Right ventricle myocardium superior (tissue), 1 donor: Measurements from ENCODE around the gene STIL. TPM values are rescaled to one million over a fixed set of nuclear protein-coding genes. Genes with fewer than 3 reads are reported as not detected.

Experiments used
- ATAC-seq: fragments of 200-7000 bp; cut with Tn5 transposase; one replicate; pipeline ENCODE4 v1.9.1; 2020; ENCODE audit warnings: mild to moderate bottlenecking; ENCODE audit not compliant: poor library complexity
- DNase-seq: peaks from one replicate; pipeline ENCODE4 v3.0.0-alpha.2; 2020
- intact Hi-C: fragments of 100-400 bp; cut with DNase I; formaldehyde crosslinking; loops from one replicate; pipeline ENCODE4 v1.11.2; 2022
- total RNA-seq: library from RNA; stranded (reverse); fragmentation: NEBNext Ultra II Directional; extraction: Animal tissue kit (Norgen Biotek cat#: 25700); gene quantifications from one replicate; pipeline ENCODE4 v1.2.1, GENCODE V29; 2021
- donor health status: DM: no; HTN: yes; CAD: no; lungs with severe emphysema.

STIL gene
- total RNA-seq, 1 donor from 2014 or later: 0.65 TPM

GRCh38 chr1:47226121-47226838 is 87.7 kb downstream of the STIL start:
- DNase-seq: no peak
- no peak for ATAC-seq
- intact Hi-C loops: no loop called here

- no peak for ATAC-seq
- no peak for DNase-seq
- intact Hi-C loops: no loop called here
Measured at GRCh38 chr1:47225430-47226100, 88.4 kb downstream of the STIL start.

- DNase-seq (no peak), ATAC-seq (no peak)
- intact Hi-C loops: no loop called here
Measured at GRCh38 chr1:47224676-47225399, 89.1 kb downstream of the STIL start.

- intact Hi-C loops: no loop called here
- no peak for DNase-seq
Measured at GRCh38 chr1:47223921-47224675, 89.8 kb downstream of the STIL start.

GRCh38 chr1:47223174-47223920 is 90.6 kb downstream of the STIL start:
- DNase-seq (no peak), ATAC-seq (no peak)
- intact Hi-C loops: no loop called here

More at GRCh38 chr1:47223921-47224675, 89.8 kb downstream of the STIL start:
- no peak for ATAC-seq

- DNase-seq (no peak), ATAC-seq (no peak)
- intact Hi-C loops: no loop called here
Measured at GRCh38 chr1:47222476-47222875, 91.5 kb downstream of the STIL start.

- intact Hi-C loops: no loop called here
- no peak for ATAC-seq
- no peak for DNase-seq
Measured at GRCh38 chr1:47219590-47220220, 94.2 kb downstream of the STIL start.

GRCh38 chr1:47219001-47219400 is 94.9 kb downstream of the STIL start:
- no peak for ATAC-seq
- intact Hi-C loops: no loop called here

GRCh38 chr1:47216278-47217059 is 97.5 kb downstream of the STIL start:
- intact Hi-C loops: no loop called here
- DNase-seq: no peak
- no peak for ATAC-seq

More at GRCh38 chr1:47219001-47219400, 94.9 kb downstream of the STIL start:
- no peak for DNase-seq

- ATAC-seq: no peak
- intact Hi-C loops: no loop called here
- no peak for DNase-seq
Measured at GRCh38 chr1:47215713-47216112, 98.2 kb downstream of the STIL start.

GRCh38 chr1:47214549-47214948 is 99.4 kb downstream of the STIL start:
- peak; percentile 27 for ATAC-seq
- no peak for DNase-seq
- intact Hi-C loops: no loop called here

- intact Hi-C loops: no loop called here
- DNase-seq: no peak
- ATAC-seq: no peak
Measured at GRCh38 chr1:47213230-47213963, 100.5 kb downstream of the STIL start.

GRCh38 chr1:47212636-47213229 is 101.2 kb downstream of the STIL start:
- intact Hi-C loops: no loop called here

GRCh38 chr1:47211796-47212269 is 102.1 kb downstream of the STIL start:
- intact Hi-C loops: no loop called here
- peak; percentile 62 for DNase-seq

More at GRCh38 chr1:47212636-47213229, 101.2 kb downstream of the STIL start:
- DNase-seq: no peak
- ATAC-seq: no peak

GRCh38 chr1:47210666-47211065 is 103.3 kb downstream of the STIL start:
- DNase-seq: no peak
- no peak for ATAC-seq
- intact Hi-C loops: no loop called here

More at GRCh38 chr1:47211796-47212269, 102.1 kb downstream of the STIL start:
- ATAC-seq: peak; percentile 74
